ENCODE measurements around the gene TSPEAR.

Gene TSPEAR

DNA sequence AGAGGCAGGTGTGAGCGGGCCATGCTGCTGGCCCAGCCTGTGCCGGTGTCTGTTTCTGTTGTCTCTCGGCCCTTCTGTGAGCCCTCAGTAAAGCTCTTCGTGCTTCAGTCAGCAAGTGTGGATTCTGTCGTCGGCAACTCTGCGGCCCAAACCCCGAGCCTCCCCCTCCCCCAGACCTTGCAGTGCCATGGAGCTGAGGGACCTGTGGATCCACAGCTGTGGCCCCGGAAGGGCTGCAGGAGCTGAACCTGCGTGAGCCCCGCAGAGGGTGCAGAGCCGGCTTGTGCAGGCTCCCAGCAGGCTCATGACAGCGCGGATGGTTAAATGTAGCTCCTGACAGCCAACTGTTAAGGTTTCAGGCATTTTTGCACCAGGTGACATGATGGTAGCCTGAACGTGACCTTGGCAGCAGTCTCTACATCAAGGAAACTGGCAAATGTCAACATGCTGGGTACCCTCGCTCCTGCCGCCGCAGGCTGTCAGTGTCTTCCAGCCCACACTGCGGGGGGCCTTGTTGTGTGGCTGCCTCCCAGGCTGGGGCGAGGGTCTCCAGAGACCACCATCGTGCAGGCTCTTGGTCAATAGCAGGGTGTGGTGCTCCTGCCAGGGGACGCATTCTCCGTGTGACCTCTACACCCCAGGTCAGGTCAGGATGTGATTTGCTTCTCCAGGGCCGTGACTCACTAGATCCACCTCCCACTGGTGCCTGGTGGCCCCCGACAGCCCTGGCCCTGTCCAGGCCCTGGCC lies 249.1 kb downstream of the TSPEAR start:
- no peak for DNase-seq

DNA sequence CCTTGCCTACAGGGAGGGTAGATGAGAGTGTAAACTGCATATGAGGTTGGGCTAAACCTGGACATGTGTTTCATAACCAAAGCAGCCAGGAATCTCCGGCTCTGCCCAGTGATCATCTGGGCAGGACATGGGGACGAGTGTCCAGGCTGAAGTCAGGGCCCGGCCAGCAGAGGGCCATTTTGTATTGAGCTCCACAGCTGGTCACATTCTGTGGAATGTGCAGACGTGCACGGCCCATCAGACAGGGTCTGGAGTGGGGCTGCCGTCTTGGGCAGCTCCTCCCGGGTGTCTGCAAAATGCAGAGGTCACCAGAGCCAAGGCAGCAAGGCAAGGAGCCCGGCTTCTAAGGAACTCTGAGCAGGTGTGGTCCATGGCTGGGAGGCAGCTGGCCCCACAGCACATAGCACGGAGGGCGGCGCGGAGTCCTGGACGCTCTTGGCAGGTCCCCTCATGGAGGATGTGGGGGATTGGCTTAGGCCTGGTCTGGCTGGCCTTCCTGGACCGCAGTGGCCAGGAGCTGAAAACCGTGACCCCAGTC lies 249.8 kb downstream of the TSPEAR start:
- no peak for DNase-seq

DNA sequence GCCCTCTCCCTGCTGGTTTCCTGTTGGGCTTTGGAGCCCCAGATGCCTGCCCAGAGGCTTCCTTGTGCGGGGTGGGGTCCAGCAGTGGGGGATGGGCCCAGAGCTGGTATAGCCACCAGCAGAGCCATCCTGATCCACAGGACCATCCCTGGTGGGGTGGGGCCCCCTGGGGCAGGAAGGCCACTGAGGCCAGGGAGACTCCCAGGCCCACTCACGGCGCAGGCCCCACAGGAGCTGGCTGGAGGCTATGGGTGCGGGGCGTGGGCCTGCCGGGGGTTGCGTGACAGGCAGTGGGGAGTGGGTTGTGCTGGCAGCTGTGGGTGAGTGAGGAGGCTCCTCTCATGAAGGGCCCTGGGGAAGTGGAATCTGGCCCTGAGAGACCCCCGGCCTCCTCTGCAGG lies 250.4 kb downstream of the TSPEAR start:
- no peak for DNase-seq

DNA sequence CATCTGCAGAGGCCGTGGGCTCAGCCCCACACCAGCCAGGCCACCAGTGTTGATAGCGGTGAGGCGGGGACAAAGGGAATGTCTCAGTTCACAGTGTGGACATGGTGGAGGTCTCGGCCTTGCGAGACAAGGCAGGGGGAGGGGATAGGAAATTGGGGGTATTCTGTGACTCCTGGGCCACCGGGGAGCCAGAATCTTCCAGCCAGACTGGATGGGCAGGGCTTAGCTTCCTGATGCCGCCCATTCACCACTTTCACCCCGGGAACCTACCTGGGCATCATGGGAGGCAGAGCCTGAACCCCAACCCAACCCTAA lies 251.0 kb downstream of the TSPEAR start:
- DNase-seq = no peak

DNA sequence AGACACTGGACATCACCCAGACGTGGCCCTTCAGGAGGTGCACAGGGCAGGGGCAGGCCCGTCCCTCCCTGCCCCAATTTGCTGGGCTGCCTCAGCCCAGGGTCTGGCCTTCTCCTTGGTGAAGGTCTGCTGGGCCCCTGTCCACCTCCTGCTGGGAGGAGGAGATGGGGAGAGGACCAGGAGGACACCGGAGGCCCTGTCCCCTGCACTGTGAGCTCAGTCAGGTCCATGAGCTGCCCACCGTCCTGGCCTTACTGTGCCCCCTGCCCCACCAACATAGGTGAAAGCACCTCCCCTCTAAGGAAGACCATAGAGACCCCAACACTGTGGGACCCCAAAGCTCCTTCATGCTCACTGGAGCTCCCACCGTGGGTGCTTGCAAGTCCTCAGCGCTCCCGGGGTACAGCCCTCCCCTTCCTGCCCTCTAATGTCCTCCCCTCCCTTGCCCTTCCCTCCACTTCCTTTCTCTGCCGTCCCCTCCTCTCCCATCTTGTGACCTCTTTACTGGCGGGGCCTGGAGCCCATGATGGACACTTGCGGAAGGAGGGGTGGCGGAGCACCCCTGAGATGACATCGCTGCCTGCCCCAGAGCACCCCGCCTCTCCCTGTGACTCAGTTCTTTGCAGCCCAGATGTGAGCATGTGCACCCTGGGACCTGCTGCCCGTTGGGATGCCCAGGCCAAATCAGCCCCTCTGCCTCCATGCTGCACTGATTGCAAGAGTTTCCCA lies 251.5 kb downstream of the TSPEAR start:
- no peak for DNase-seq

DNA sequence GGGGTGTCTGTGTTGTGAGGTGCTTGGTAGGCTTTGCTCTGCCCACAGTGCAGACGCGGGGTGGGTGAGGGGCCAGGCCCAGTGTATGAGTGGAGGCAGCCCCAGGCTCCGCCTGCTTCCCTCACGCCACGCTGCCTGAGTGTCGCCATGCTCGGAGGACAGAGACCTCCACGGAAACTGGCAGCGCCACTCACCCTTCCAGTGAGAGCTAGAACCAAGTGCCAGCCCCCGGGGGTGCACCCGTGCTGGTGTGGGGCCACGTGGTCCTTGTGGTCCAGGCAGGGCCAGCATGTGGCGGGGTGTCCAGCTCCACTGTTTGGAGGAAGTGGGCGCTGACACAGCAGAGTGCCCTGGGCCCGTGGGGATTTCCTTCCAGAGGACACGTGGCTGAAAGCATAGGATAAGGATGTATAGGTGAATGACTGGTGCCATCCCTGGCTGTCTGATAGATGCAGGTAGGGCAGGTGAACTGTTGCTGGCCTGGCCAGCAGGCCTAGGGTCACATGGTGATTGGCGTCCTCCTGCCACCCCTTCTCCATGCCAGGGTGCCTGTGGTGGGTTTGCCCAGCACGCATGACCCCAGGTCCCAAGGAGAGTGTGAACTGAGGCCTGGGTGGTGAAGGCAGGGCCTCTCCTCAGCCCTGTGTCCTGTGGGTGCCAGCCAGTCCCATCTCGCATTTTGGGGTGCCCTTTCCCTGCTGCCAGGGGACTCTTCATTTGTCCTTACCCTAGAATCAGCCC lies 252.2 kb downstream of the TSPEAR start:
- no peak for DNase-seq

DNA sequence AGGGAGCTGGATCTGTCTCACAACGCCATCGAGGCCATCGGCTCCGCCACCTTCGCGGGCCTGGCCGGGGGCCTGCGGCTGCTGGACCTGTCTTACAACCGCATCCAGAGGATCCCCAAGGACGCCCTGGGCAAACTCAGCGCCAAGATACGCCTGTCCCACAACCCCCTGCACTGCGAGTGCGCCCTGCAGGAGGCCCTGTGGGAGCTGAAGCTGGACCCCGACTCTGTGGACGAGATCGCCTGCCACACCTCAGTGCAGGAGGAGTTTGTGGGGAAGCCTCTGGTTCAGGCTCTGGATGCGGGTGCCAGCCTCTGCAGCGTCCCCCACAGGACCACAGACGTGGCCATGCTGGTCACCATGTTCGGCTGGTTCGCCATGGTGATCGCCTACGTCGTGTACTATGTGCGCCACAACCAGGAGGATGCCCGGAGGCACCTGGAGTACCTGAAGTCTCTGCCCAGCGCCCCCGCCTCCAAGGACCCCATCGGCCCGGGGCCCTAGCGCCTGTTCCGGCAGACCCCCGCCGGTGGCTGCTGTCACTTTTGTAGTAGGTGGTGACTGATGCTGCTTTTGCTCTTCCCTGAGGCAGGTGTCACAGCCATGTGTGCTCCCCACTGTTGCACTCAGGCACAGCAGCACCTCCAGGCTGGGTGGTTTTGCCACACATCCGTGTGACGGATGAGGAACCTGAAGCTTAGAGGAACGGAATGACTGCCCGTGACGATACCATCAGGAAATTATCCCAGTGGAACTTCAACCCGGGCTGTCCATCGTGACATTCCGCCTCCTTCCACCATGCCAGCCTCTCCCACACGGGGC lies 254.2 kb downstream of the TSPEAR start:
- no peak for DNase-seq

DNA sequence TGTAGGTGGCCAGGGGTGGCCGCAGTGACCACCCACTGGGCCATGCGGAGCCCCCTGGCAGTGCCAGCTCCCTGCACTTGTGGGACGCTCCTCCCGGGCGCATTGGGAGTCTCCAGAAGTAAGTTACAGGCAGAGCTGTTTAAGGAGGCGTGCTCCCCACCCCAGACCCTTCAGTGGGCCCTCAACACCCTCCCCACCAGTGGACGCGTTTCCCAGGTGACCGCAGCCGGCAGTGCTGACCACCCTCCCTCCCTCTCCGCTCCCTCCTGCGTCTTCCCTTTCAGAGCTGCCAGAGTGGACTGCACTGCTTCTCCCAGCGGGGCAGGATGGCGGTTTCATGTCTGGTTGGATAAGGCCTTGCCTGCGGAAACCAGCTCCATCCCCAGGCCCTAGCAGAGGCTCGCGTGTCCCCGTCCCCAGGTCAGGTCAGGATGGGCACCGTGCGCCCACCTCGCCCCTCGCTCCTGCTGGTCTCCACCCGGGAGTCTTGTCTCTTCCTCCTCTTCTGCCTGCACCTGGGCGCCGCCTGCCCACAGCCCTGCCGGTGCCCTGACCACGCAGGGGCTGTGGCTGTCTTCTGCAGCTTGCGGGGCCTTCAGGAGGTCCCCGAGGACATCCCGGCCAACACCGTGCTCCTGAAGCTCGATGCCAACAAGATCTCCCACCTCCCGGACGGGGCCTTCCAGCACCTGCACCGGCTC lies 255.0 kb downstream of the TSPEAR start:
- DNase-seq = no peak

DNA sequence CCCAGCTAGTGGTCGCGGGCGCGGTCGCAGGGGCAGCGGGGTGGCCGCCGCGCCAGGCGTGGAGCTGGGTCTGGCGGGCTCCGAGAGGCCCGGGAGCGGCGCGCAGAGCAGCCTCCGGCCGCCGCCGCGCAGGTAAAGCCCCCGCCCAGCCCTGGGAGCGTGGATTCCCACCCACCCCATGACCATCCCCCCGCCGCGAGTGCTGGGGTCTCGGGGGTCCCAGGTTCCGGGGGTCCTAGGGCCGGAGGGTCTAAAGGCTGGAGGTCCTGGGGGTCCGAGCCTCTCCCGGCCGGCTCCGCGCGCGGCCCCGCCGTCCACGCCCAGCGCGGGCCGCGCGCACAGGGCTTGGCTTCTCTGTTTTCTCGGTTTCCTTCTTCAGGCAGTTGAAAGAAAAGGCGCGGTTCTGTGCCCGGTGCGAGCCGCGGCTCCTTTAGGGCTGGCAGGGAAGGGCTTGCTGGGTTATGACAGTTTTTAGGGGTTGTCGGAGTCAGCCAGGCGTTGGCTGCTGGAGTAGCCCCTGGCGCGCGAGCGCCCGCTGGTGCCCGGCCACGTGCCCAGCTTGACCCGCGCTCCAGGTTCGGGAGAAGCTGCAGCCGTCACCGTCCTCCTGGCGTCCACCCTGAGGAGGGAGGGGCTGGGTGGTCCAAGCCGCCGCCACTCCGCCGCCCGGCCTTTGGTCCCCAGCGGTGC lies 255.7 kb downstream of the TSPEAR start:
- peak; percentile 69 for DNase-seq

DNA sequence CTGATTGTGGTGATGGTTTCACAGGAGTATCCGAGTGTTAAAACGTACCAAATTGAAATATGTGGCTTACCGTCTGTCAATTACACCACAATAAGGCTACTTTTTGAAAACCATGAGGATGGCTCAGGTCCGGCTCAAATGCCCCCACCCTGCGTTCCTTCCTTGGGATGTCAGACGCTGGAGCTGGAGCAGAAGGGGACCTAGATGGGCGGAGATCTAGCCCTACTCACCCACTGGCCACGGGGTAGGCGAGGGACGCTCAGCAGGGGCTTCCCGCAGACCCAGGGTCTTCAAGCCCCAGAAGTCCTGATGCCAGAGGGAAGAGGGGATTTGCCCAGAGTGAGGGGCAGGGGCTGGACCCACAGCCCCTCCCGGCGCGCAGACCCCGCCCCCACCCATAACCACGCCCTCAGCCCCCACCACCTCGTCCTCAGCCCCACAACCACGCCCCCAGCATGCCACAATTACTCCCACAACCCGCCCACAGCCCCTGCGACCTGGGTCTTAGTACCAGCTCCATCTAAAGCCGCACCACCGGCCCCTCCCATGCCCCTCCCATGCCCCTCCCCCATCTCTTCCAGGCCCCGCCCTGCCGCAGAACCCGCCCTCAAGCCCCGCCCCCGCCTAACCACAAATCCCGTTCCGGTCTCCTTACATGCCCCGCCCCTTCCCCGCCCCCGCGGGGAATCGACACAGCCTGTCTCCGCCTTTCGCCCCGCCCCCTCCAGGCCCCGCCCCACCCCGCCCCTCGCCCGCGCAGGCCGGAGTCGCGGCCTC lies 256.4 kb downstream of the TSPEAR start, which contains the start of gene LRRC3:
Gene LRRC3 (plus strand): TSS at position 764 of the 777 bp plus-strand sequence. CDS start 1,135 bp downstream, outside the sequence.
- DNase-seq = no peak

DNA sequence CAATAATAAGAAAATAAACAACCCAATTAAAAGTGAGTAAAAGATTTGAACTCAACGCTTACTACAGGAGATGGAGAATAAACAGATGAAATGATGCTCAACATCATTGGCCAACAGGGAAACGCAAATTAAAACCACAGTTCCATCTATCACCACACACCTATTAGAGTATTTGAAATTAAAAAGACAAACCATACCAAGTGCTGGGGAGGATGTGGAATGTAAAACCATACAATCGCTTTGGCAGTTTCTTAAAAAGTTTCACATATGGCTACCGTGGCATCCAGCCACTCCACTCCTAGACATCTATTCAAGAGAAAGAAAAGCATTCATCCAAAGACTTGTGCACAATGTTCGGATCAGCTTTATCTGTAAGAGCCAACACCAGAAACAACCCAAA lies 257.3 kb downstream of the TSPEAR start:
- DNase-seq = no peak

DNA sequence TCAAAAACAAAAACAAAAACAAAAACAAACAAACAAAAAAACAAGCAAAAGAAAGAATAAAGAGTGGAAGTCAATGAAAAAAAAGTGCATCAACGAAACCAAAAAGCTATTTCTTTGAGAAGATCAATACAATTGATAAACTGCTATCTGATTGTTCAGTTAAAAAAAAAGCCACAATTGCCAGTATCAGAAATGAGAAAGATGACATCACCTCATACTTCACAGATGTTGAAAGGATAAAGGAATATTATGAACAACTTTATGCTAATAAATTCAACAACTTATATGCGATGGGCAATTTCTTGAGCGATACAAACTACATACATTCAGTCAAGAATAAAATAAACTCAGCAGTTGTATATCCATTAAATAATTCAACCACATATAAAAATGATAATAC lies 258.3 kb downstream of the TSPEAR start:
- DNase-seq = no peak

DNA sequence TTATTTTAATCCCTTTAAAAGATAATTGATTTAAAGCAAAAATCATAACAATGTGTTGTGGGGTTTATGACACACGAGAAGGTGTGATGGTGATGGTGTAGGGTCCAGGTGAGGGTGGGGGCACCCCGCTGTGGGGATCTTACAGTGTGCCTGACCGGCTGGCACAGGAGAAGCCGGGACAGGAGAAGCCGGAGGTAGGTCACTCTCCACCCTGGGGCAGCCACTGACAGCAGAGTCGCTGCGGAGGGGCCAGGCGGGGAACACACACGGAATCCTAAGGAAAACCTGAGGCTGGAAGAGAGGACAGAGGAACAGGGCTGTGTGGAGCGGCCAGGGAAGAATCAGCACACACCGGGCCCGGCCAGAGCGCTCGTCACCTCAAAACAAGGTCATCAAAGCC lies 260.4 kb downstream of the TSPEAR start:
- no peak for DNase-seq

DNA sequence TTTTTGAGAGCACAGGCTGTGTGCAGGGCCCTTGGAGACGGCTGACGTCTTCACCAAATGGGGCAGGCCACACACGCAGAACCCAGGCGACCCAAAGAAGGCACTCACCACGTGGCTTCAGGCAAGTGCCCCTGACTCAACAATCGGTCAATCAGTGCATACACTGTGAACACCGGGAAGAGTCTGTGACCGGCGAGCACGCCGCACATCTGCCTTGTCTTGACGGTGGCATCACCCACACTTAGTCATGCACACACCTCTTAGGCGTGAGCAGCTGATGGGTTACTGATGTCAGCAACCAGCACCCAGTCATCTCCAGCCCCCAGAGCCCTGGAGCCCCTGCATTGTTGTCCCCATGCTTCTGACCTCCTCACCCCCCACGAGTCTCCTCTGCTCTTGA lies 261.0 kb downstream of the TSPEAR start:
- DNase-seq = no peak

DNA sequence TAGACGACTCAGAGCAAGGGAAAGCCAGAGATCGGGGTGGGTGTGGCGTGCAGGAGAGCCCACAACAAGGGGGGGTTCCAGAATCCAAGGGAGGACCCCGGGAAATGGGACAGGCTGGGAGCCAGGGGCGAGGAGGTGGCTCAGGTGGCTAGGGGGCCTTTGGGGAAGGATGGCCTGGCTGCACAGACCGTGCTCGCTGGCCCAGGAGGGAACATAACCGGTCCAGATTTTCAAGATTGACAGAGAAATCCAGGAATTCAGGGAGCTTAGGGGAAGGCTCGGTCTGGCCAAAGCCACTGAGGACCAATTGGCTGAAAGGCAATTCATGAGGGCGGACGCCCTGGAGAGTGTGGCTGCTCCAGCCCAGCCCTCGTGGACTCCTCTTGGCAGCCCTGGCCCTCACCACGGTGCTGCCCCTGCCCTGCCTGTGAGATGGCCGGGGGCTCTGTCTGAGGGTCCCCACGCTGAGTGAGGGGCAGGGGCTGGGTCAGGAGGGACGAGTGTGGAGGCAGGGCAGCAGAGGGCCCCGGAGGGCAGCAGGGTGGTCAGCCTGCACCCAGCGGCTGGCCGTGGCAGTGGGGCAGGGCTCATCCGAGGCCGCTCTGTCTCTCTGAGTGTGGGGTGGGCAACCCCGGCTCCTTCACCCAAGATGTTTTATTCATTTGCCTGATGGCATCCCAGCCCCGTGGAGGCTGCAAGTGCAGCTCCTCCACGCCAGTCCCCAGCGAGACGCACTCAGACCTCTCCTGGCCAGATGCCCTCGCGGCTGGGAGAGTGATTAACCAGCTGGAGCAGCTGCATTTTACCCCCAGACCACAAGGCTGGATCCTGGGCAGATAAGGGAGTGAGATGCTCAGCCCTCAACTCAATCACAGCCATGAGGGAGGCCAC lies 261.7 kb downstream of the TSPEAR start:
- no peak for DNase-seq

DNA sequence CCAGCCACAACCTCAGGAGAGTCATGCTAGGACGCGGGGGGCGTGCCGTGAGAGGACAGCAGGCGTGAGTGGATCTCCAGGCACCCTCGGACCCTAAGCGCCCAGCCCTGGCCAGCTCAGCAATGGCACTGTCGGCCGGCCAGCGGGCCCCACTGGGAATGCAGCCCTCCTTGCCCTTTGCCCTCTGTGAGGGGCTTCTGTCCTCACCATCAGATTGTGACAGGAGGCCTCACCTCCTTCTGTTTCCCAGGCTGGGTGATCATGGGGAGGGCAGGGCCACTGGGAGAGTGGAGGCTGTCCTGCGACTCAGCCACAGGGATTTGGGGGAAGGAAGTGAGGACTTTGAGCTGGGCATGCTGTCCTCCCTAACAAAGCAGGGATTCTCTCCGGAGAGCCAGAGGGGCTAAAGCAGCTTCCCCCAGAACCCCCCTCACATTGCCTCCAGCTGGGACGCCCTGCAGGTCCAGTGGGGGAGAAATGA lies 262.7 kb downstream of the TSPEAR start:
- no peak for DNase-seq

Measured in right kidney (tissue), 1 donor.